HG02943 (cell line): ENCODE results near the gene CAP1.
"Not testable (repeated sequence)": the region's sequence is repeated elsewhere in the genome, so short reads cannot be mapped to it uniquely, and the experiment has no call there.

ENCODE experiments used
- ATAC-seq: cut with Tn5 transposase; IDR thresholded peaks from one replicate; pipeline ENCODE4 v1.9.1; 2021; ENCODE audit warnings: mild to moderate bottlenecking, low read depth, moderate library complexity; ENCODE audit not compliant: unreplicated experiment

The CAP1 gene

DNA sequence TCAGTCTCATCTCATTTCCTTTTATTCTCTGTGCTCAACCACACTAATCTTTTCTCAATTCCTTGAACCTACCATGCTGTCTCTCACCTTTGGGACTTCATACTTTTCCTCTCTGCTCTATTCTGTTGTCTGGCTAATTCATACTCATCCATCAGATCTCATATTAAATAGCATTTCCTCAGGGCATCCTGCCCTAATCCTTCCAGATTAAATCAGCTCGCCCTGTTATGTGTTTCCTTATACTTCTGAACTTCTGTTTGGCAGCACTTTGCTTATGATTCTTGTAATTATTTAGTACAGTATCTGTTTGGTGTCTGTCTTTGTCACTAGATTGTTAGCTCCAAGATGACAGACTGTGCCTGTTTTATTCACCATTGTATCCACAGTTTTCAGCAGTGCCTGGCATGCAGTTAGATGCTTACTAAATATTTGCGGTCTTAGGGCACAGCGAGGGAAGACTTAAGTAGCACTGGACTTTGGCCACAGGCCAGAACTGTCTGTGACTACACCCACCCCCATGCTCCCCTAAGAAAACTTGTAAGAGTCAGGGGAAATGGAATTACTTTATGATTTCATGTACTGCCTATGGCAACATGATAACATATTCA is 9.9 kb upstream of the CAP1 start:
- ATAC-seq, result no peak

DNA sequence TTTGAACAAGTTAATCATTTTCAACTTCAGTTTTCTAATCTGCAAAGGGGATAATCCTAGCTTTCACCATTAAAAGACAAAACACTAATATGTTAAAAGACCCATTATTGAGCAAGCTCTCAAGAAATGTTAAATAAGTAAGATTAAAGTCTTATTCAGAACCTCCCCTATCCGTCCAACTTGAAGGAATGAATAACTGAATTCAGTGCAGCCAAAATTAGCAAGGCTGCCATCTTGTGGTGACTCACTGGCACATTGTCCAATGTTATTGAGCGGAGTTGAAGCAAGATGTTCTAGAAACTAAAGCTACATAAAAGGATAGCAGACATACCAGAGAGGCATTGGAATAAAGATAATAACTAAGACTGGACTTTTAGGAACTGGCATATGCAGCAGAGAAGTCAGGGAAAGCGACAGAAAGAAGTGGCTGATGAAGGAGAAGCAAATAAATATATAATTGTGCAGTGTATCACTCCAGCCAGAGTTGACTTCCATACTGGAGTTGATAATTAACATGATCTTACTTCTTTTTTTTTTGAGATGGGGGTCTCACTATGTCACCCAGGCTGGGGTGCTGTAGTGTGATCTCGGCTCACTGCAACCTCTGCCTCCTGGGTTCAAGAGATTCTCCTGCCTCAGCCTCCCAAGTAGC is 8.2 kb upstream of the CAP1 start:
- no peak for ATAC-seq

DNA sequence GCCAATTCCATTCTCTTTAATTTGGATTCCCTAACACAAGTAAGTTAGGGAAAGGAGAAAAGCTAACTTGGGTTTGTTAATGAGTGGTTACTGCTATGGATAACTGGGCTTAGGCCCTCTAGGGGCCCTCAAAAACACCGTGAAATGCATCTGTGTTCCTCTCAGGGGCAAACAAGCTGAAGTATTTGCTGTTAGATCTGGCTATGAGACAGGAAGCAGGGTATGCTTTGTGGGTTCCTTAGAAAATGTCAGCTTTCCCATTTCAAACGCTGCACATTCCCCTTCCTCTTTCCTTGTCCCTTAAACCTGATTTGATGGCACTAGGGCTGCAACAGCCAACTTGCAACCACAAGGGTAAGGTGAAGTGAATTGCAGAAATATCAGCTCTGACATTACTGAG is 5.7 kb upstream of the CAP1 start:
- ATAC-seq, result no peak

DNA sequence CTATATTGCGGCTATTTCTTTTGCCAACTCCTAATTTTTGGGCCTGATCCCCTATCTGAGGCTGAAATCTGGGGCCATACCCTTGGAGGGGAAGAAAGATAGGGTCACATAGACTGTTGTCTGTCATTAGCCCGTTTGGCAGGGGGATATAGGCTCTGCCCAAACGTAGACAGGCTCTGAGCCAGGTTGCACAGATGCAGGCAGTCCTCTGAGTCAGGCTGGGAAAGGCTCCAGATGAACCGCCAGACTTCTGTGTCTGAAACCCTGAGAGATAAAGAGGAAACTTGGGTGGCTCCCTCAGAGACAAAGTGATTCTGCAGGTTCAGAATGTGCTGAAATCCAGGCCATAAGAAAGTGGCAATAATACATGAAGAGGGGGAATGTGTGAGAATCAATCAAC is 4.0 kb upstream of the CAP1 start:
- no peak for ATAC-seq

DNA sequence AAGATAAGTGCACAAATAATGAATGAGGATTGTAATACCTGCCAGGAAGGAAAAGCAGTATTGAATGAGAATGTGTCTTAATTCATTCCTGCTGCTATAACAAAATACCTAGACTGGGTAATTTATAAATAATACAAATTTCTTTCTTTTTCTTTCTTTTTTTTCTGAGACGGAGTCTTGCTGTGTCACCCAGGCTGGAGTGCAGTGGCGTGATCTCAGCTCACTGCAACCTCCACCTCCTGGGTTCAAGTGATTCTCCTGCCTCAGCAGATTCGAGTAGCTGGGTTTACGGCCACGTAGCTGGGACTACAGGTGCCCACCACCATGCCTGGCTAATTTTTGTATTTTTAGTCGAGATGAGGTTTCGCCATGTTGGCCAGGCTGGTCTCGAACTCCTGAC is 3.3 kb upstream of the CAP1 start:
- ATAC-seq, result not testable (repeated sequence)

DNA sequence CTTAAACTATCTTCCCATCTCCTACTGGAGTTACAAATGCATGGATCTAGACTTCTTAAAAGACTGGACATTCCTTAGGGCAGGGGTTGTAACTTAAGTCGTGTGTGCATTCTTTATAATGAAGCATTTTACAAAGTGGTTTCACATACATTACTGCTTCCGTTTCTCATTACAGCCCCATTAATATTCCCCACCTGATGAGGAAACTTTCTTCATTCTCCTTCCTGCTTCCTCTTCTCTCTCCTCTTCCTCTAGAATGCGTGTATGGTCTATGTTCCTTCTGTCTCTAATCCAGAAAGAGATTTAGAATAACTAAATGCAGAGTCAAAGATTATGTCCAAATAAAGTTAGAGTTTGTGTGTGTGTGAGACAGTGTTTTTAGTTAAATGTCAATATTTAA is 1.8 kb upstream of the CAP1 start:
- ATAC-seq, result no peak

DNA sequence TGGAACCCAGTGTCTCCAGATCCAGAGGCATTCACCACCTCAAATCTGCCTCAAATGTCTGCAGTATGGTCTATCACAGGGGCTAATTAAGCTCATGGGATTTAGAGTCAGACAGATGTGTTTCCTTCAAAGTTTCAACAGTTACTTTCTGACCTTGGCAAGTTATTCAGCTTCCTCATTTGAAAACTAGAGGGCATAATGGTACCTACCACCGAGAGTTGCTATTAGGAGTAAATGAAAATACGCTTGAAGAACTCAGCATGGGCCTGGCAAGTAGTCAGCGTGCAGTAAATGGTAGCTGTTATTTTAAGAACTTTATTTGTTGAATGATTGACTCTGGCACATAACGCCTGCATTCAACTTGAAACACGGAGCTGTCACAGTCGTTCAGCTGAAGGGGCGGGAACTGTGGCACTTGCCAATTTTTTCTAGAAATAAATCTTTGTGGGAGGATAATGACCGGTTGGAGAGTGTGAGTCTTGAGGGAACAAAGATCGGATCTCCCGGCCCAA is 1.2 kb upstream of the CAP1 start:
- ATAC-seq, result peak; percentile 4

DNA sequence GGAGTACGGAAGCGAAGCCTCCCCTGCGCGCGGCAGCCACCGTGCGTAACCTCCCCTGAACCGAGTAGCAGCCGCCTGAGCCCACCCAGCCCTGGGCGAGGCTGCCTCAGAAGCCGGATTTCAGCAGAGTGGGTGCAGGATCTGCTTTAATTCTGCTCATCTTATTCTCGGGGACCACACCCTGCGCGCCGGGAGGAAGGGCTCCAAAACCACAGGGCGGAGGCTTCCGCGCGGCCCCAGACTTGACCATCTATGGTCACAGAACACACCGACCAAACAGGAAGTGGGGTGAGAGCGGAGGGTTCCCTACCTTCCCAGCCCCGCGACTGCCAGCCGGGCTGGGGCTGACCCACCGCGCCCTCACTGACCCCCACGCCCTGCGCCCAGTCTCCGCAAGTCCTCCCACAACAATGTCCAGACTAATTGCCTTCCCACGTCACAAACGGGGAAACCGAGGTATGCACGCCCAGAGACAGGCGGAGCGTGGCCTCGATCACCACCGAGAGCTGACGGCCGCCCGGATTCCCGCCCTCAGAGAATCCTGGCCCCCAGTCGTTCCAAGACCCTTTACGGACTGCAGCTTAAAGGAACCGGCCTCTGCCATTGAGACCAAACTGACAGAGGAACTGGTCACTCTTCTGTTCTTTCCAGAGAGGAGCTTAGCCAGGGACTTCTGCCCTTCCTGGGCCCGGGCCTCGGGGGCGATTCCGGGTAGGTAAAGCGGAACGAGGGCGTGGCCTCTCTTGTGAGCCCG is 595 bp upstream of the CAP1 start:
- ATAC-seq, result peak; percentile 52

DNA sequence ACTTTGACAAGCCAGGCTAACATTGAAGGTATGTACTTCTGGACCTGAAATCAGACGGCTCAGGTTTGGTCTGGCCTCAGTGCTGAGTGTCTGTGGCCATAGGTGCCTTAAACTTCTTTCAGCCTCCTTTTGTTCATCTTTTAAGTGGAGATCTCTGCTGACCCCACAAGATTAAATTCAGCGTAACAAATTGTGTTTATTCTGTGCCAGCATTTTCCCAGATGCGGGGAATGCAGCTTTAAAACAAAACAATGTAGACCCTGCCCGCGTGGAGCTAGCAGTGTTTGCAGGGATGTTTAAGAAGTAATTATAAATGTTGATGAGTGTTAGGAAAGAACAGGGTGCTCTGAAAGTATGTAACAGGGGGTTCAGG is 923 bp downstream of the CAP1 start:
- ATAC-seq, result no peak

DNA sequence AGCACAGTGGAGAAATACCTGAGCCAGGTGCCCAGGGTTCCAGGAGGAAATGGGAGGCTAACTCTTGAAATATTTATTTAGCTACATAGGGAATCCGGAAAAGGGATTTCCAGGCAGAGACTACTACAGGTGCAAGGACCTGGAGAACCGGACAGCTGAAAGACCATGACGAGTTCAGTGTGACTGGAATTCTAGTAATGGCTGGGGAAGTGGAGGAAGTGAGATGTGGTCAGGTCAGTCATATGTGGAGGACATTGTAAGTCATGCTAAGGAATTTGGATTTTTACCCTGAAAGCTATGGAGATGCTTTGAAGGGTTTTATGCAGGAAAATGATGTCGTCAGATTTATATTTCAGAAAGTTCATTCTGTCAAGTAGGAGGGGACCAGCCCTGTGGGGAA is 1.8 kb downstream of the CAP1 start:
- no peak for ATAC-seq

DNA sequence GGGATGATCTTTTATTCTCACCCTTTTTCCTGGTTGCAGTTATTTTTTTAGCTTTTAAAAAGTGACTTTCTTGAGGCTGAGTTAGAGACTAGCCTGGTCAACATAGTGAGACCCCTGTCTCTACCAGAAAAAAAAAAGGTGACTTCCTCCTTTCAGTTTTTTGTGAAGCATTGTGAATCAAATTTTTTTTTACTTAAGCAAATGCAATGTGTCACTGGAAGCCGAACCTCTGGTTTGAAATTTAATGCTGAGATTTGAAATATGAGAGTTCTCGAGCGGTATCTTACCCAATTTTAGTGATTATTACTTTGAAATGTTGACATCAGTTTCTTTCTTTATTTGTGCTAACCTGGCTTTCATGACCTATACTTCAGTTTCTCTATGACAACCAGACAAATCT is 3.6 kb downstream of the CAP1 start:
- ATAC-seq, result no peak

DNA sequence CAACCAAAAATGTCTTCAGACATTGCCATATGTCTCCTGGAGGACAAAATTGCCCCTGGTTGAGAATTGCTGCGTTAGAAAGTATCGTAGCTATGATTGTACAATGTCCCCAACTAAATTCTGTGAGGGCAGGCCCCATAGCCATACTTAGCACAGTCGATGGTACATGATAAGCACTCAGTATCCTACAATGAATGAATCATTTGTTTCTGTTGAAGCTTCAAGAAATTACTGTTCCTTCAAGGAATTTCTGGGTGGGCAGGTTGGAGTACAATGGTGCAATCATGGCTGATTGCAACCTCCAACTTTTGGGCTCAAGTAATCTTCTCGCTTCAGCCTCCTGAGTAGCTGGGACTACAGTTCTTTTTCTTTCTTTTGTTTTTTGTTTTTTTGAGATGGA is 4.7 kb downstream of the CAP1 start:
- no peak for ATAC-seq

DNA sequence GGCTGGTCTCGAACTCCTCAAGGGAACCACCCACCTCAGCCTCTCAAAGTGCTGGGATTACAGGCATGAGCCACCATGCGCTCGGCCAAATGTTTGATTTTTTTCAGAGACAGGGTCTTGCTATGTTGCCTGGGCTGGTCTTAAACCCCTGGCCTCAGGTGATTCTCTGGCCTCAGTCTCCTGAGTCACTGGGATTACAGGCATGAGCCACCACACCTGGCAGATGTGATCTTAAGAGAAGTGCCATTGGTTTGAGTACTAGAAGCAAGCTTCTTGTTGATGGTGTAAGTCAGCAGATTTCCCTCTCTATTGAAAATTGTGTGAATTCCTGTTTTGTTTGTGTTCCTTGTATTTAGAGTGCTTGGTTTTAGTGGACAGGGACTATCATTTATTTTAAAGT is 5.2 kb downstream of the CAP1 start:
- no peak for ATAC-seq

DNA sequence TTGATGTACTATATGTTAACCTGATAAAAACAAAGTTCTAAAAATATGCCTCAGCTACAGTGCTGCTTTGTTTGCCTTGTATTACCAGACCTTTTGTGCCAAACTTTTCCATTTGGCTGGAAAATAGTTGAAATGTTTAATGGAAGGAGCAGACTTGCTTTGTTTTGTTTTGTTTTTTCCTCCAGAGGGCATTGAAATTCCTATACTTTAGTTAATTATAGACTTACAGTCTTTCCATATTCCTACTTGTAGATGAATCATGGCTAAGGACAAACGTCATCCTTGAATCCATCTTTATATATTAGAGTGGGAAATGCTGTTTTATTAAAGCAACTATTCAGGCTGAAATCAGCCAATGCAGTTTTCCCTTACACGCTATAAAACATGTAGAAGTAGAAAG is 6.7 kb downstream of the CAP1 start:
- no peak for ATAC-seq

DNA sequence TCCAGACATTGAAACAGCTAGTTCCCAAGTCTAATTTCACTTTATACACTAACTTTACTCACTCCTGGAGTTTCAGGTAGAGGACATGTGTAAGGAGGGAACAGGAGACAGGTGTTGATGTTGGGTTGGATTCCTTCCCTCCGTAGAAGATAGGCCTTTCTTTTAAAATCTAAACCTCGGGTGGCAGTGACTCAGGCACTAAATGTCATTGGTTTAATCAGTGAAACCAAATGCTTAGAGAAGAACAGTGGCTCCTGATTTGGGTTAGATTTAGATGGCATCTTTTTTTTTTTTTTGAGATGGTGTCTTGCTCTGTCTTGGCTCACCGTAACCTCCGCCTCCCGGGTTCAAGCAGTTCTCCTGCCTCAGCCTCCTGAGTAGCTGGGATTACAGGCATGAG is 7.2 kb downstream of the CAP1 start:
- no peak for ATAC-seq

DNA sequence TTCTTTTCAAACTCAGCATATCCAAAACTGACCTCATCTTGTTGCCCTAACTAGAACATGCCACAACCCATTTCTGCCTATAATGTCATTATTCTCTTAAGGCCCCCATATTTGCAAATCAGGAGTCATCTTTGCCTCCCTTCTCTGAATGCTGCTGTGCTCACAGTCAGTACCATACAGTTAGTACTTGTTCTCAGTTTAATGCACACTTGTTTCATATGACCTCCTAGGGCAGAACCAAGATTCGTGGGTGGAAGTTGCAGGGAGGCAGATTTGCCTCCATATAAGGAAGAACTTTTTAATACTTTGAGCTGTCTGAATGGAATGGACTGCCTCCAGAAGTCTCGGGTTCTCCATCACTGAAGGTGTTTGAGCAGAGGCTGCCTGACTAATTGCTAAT is 9.2 kb downstream of the CAP1 start:
- ATAC-seq, result no peak

DNA sequence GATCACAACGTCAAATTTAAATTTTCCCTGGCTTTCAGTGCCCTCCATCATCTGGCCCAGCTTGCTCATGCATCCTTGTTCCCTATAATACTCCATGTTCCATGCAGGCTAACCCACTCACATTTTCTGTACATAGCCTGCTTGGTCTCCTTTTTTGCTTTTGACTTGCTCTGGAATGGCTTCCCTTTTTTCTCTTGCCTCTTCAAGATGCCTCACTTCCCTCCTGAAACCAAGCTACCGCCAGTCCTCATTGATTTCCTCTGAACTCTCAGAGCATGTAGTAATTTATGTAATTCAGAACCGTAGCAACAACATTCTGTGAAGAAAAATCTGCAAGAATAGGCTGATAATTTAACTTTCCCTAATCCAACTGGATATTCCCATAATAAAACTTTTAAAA is 10.3 kb downstream of the CAP1 start:
- ATAC-seq, result no peak

DNA sequence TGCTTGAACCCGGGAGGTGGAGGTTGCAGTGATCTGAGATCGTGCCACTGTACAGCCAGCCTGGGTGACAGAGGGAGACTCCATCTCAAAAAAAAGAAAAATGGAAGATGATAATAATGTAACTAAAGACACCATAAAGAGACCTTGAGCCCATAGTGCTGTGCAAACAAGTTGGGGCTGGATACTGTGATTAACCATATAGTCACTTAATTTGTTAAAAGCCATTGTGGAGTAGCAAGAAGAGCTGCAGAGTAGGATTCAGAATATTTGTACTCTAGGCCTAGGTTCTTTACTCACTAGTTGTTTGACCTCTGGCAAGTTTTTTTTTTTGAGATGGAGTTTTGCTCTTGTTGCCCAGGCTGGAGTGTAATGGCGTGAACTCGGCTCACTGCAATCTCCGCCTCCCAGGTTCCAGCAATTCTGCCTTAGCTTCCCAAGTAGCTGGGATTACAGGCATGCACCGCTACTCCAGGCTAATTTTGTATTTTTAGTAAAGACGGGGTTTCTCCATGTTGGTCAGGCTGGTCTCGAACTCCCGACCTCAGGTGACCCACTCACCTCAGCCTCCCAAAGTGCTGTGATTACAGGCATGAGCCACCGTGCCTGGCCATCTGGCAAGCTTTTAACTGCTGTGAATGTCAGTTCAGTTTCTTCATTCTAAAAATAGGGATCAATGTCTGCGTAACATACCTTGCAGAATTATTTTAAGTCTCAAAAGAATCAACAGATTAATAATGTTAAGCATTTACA is 12.8 kb downstream of the CAP1 start:
- ATAC-seq, result no peak

DNA sequence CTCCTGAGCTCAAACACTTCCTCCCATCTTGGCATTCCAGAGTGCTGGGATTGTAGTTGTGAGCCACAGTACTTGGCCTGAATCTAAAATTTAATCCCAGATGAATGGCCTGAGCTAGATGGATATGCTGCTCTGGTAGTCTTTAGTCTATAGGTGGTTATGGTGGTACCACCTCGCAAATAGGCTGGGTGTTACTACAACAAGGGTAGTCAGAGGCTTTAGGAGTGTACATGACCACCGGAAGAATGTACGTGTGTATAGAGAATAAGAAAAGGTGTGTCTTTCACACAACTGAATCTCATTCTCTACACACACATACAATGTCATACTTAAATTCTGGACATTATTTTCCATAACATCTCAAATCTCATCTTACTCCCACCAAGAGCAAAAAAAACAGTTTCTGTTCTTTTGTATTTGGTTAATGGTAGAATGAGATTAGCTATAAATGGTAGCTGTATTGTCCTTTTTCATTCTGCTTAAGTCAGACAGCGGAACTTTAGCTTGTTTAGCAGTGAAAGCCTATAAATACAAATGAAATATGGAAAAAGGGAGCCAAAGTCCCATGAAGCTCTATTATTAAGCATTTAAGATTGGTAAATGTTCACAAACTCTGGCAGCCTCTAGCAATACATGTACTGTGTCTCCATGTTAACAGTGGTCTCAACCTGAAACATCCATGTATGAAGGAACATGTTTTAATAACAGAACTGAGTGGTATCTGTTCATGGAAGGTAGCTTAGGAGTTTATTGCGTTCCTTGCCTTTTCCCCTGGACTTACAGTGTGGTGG is 16.2 kb downstream of the CAP1 start:
- ATAC-seq, result no peak

DNA sequence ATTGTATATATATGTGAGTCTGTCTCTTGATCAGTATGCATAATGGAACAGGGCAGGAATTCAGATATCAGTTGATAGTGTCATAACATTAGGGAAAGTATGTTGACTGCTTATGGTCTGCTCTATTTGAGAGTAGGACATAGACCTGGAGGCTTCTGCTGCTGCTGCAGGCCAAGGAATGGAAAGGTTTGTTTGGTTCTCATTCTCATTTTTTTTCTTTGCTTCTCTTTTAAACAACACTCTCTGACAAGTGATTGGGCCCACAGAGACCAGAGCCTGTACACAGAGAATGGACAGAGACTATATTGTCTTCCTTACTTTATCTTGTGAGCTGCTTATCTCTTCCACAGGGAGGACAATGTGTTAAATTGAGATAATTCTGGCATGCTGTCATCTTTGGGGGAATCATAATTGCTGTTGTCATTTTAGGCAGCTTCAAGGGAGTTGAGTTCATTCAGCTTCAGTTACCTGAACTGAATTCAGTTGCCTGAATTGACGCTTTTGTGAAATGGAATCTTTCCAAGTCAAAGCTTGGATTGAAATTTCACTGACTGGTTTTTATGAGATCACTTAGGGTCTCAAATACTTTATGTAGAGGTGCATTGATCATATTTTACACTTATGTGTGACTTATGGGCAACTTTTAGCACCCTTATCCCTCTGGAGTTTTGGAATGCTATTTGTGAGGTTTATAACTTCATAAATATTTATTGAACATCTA is 16.9 kb downstream of the CAP1 start:
- no peak for ATAC-seq
